Smooth muscle cell (in vitro differentiated cells): ENCODE results near the gene SLC25A10. TPM values are rescaled to one million over a fixed set of nuclear protein-coding genes. Genes with fewer than 3 reads are reported as not detected.

Experiments used
- DNase-seq: peaks from one replicate; lab custom pipeline; 2025; ENCODE audit not compliant: unreplicated experiment; lab: John Stamatoyannopoulos, UW
- H2AFZ ChIP-seq: fragments of 200-600 bp; sonication (generic); 2 replicates; pipeline ENCODE4 v1.6.0; 2016; ENCODE audit warnings: antibody characterized with exemption, low read depth, mild to moderate bottlenecking
- H3F3A ChIP-seq: fragments of 200-600 bp; sonication (generic); 2 replicates; pipeline ENCODE4 v1.6.0; 2017; ENCODE audit warnings: antibody characterized with exemption, low read depth
- H3K27ac ChIP-seq: fragments of 200-600 bp; sonication (generic); 2 replicates; pipeline ENCODE4 v1.5.1; 2016; ENCODE audit warnings: low read depth, mild to moderate bottlenecking
- H3K27me3 ChIP-seq: fragments of 200-600 bp; sonication (generic); 2 replicates; pipeline ENCODE4 v1.6.1; 2016; ENCODE audit warnings: low read depth, mild to moderate bottlenecking
- H3K36me3 ChIP-seq: fragments of 200-600 bp; sonication (generic); 2 replicates; pipeline ENCODE4 v1.5.1; 2016; ENCODE audit warnings: low read depth
- H3K4me1 ChIP-seq: fragments of 200-600 bp; sonication (generic); 2 replicates; pipeline ENCODE4 v1.5.1; 2016; ENCODE audit warnings: low read depth
- H3K4me2 ChIP-seq: fragments of 200-600 bp; sonication (generic); 2 replicates; pipeline ENCODE4 v1.6.0; 2016; ENCODE audit warnings: mild to moderate bottlenecking
- H3K4me3 ChIP-seq: fragments of 200-600 bp; sonication (generic); 2 replicates; pipeline ENCODE4 v1.5.1; 2016; ENCODE audit warnings: mild to moderate bottlenecking
- H3K79me2 ChIP-seq: fragments of 200-600 bp; sonication (generic); 2 replicates; pipeline ENCODE4 v1.6.0; 2016; ENCODE audit warnings: low read depth, mild to moderate bottlenecking
- H3K9ac ChIP-seq: fragments of 200-600 bp; sonication (generic); 2 replicates; pipeline ENCODE4 v1.6.0; 2016; ENCODE audit warnings: low read depth
- H3K9me3 ChIP-seq: fragments of 200-600 bp; sonication (generic); replicated peaks from 2 replicates; pipeline ENCODE4 v1.5.1; 2016; ENCODE audit warnings: low read depth
- H4K20me1 ChIP-seq: fragments of 200-600 bp; sonication (generic); 2 replicates; pipeline ENCODE4 v1.6.0; 2016; ENCODE audit warnings: low read depth
- WGBS: methylation state at CpG from one replicate; pipeline ENCODE4 v1.1.7; 2016; ENCODE audit warnings: low lambda C conversion rate; 5-methylcytosine and 5-hydroxymethylcytosine counted together
- polyA plus RNA-seq: library from polyadenylated mRNA; unstranded; fragments of >200 nt; fragmentation: Nextera tagmentation; extraction: Ambion mirVana; gene quantifications from 2 replicates; pipeline ENCODE4 v1.2.1, GENCODE V29; 2016
- total RNA-seq: library from RNA; depleted of rRNA; stranded (reverse); fragments of >200 nt; gene quantifications from 2 replicates; pipeline ENCODE4 v1.2.3, GENCODE V29; 2014
- TF ChIP-seq, protein P1 (sequence below): fragments of 200-600 bp; sonication (generic); IDR thresholded peaks from 2 replicates; pipeline ENCODE4 v1.5.1; 2017; ENCODE audit warnings: borderline replicate concordance, mild to moderate bottlenecking, antibody characterized with exemption; ENCODE audit not compliant: insufficient read depth, poor library complexity, severe bottlenecking

The SLC25A10 gene
- total and polyA plus RNA-seq, 2 experiments from 2014 or later = 8.4 to 13.0 TPM

DNA sequence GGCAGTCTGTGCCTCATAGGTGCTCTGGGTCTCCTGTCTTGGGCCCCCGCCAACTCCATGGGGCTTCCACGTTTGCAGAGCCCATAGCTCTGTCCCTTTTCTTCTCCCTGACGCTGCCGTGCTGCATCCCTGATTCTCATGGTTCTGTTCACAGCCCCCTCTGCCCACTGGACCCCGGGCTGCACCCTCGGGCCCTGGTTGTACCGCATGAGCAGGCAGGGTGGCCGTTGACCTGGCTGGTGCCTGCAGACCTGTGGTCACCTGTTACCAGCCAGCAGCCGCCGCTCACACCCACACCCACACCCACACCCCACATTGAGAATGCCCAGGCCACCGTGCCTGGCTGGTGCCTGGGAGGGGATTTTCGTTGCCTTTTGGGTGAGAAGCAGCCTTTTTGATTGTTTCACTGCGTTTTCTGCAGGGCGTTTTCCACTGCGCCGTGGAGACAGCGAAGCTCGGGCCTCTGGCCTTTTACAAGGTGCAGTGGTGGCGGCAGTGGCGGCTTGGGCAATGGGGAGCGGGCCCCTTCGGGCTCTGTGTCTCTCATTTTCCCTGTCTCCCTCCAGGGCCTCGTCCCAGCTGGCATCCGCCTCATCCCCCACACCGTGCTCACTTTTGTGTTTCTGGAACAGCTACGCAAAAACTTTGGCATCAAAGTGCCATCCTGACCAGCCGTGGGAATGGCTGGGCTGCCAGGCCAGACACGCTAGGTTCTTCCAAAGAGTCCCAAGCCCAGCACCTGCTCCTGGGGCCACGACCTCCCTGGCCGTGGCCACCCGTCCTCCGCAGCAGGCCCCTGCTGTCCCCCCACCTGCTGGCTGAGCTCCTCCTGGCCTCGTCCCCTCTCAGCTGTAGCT is 7.6 kb downstream of the SLC25A10 start:
- H3K36me3 ChIP-seq = no peaks in the 10 kb centered on the region
- no peaks in the 10 kb centered on the region for H3K4me1 ChIP-seq
- no peak overlapping the region for H2AFZ ChIP-seq
- no peaks in the 10 kb centered on the region for H3K27me3 ChIP-seq
- no peaks in the 10 kb centered on the region for H4K20me1 ChIP-seq
- H3K4me3 ChIP-seq = no peak overlapping the region
- WGBS = 93% methylated on average over 33 of the region's 33 CpGs
- H3K27ac ChIP-seq = no peak overlapping the region
- TF ChIP-seq, protein P1, sequence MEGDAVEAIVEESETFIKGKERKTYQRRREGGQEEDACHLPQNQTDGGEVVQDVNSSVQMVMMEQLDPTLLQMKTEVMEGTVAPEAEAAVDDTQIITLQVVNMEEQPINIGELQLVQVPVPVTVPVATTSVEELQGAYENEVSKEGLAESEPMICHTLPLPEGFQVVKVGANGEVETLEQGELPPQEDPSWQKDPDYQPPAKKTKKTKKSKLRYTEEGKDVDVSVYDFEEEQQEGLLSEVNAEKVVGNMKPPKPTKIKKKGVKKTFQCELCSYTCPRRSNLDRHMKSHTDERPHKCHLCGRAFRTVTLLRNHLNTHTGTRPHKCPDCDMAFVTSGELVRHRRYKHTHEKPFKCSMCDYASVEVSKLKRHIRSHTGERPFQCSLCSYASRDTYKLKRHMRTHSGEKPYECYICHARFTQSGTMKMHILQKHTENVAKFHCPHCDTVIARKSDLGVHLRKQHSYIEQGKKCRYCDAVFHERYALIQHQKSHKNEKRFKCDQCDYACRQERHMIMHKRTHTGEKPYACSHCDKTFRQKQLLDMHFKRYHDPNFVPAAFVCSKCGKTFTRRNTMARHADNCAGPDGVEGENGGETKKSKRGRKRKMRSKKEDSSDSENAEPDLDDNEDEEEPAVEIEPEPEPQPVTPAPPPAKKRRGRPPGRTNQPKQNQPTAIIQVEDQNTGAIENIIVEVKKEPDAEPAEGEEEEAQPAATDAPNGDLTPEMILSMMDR = no peak
- H3K9ac ChIP-seq = no peak overlapping the region
- no peak overlapping the region for H3K4me2 ChIP-seq
- no peak for DNase-seq
- no peaks in the 10 kb centered on the region for H3F3A ChIP-seq
- H3K9me3 ChIP-seq = no peaks in the 10 kb centered on the region
- no peaks in the 10 kb centered on the region for H3K79me2 ChIP-seq

DNA sequence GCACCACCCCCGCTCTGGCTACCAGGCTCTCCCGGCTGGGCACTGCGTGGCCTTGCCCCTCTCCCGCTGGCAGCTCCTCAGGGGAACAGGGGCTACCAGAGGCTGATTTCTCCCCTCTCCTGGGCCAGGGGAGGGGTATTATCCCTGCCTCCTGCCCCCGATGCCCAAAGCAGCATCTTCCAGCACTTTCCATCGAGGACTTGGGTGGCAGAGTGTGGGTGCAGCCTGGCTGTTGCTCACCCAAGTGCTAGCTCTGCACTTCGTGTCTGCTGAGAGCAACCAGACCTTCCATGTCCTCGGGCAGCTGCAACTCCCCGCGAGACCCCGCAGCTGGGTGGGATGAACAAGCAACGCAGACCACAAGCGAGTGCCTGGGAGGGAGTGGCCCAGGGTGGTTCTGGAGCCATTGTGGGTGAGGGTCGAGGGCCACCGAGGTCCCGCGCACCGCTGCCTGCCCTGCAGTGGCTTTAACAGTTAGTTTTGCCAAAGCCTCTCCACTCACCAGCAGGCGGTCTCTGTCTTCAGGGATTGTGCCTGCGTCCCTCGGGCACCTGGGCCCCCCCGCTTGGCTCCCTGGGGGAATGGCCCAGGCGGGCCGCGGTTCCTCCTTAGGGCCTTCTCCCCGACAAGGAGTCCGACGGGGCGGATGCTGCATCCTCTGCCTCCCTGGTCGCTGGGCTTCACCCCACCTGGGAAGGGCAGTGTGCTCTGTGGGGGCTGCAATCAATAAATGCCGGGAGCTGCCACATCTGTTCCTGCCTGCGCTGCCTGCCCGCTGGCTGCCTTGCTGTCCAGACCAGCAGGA is 8.4 kb downstream of the SLC25A10 start:
- TF ChIP-seq, protein P1 = no peak
- Histone ChIP-seq H3K36me3 (no peaks in the 10 kb centered on the region), H3K9ac (no peak overlapping the region), H2AFZ (no peak overlapping the region), H3K27me3 (no peaks in the 10 kb centered on the region), H3K79me2 (no peaks in the 10 kb centered on the region), H3K4me3 (no peak overlapping the region), H4K20me1 (no peaks in the 10 kb centered on the region), H3F3A (no peaks in the 10 kb centered on the region), H3K4me1 (no peaks in the 10 kb centered on the region), H3K4me2 (no peak overlapping the region), H3K9me3 (no peaks in the 10 kb centered on the region), H3K27ac (no peak overlapping the region)
- WGBS = 92% methylated on average over 32 of the region's 33 CpGs
- no peak for DNase-seq

DNA sequence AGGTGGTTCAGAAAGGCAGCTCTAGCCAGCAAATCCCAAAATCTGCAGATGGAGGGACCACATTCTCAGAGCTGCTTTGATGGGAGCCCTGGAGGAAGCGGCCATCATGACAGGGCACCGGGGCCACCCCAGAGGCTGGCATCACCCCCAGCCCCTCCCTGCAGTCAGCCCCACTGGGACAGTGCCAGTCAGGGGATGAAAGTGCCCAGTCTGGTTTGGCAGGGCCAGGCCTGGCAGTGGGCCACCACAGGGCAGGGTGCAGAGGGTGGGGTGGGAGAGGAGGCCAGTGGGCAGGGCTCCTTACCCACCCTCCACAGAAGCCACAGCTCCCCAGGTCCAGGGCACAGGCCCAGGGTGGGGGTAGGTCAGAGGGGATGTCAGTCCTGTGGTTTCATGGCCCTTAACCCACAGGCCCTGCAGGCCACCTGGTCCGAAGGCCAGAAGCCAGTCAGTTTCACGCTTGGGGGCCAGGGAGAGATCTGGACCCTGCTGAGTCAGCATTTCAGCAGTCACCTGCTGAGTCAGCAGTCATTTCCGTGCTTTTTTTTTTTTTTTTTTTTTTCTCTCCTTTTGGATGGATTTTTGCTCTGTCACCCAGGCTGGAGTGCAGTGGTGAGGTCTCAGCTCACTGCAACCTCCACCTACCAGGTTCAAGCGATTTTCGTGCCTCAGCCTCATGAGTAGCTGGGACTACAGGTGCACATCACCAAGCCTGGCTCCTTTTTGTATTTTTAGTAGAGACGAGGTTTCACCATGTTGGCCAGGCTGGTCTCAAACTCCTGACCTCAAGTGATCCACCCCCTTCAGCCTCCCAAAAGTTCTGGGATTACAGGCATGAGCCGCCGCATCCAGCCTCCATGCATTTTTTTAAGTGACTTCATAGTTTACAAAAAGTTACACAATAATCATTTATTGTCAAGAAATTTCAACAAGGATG is 10.4 kb downstream of the SLC25A10 start:
- no peaks in the 10 kb centered on the region for H3F3A ChIP-seq
- H3K4me3 ChIP-seq = no peak overlapping the region
- no peaks in the 10 kb centered on the region for H3K27me3 ChIP-seq
- H3K27ac ChIP-seq = no peak overlapping the region
- TF ChIP-seq, protein P1 = no peak
- H4K20me1 ChIP-seq = no peaks in the 10 kb centered on the region
- no peaks in the 10 kb centered on the region for H3K9me3 ChIP-seq
- no peak overlapping the region for H3K9ac ChIP-seq
- H3K36me3 ChIP-seq = no peaks in the 10 kb centered on the region
- H2AFZ ChIP-seq = no peak overlapping the region
- WGBS = 73% methylated on average over 10 of the region's 10 CpGs
- no peaks in the 10 kb centered on the region for H3K79me2 ChIP-seq
- no peaks in the 10 kb centered on the region for H3K4me1 ChIP-seq
- no peak overlapping the region for H3K4me2 ChIP-seq
- no peak for DNase-seq
